ENCODE measurements around the gene CAPN8.

The CAPN8 gene

GRCh38 chr1:223609977-223610376 lies 55.5 kb downstream of the CAPN8 start:
- DNase-seq: no peak

DNA sequence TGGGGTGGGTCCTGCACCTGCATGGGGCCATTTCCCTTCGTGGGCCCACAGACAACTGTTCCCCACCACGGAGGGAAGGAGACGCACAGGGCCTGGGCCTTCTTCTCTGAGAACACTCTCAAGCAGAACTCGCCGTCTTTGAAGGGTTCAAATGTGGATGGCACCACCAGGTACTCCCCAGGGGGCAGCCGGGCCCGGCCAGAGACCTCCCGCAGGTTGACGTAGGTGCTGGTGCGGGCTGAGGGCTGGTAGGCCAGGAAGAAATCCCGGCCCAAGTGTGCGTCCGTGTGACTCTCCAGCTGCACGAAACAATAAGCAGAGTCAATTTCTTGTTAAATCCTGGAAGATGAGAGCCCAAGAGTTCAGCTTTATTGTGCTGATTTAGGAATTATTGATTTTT lies 56.4 kb downstream of the CAPN8 start:
- no peak for DNase-seq

DNA sequence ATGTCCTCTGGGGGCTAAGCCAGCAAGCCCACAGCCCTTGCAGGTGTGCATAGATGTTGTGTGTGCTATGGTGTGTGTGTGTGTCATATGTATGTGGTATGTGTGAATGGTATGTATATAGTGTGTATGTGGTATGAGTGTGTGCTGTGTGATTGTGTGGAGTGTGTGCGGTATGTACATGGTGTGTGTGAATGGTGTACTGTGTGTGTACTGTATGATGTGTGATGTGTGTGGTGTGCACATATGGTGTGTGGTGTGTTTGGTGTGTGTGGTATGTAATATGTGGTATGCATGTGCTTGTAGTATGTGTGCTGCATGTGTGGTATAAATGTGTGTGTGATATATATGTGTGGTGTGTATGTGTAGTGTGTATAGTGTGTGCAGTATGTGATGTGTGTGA lies 107.0 kb downstream of the CAPN8 start:
- DNase-seq: no peak

DNA sequence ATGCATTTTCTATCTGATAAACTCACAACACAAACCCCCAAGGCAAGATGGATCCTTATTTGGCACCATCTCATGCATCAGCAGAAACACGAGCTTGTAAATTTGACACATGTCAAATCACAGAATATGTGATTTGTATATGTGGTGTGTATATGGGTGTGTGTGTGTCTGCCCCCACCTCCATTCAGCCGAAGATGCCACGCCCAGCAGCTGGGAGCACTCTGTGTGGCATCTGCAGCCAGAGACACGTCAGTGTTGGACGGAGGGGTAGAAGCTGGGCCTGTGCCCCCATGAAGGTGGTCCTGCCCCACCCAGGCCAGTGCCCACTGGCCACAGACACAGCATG lies 108.4 kb downstream of the CAPN8 start:
- no peak for DNase-seq

GRCh38 chr1:223556414-223557129 lies 108.9 kb downstream of the CAPN8 start:
- no peak for DNase-seq

DNA sequence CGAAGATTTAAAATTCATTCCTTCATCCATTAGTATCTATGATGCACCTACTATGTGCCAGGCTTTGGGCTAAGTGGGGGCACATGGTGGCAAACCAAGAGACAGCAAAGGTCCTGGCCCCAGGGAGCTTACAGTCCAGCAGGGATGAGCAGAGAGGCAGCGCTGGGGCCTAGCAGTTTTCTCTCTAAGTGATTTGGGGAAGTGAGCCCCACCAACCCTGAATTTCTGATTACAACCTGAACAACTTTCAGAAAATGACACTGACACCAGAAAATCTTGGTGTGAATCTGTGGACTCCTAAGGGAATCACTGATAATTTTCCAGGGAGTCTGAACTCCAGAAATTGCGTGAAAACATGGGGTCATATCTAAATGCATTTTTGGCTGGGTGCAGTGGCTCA lies 111.5 kb downstream of the CAPN8 start:
- DNase-seq: no peak

GRCh38 chr1:223551610-223552009 lies 113.9 kb downstream of the CAPN8 start:
- DNase-seq: no peak

GRCh38 chr1:223549740-223550139 lies 115.8 kb downstream of the CAPN8 start:
- DNase-seq: no peak

DNA sequence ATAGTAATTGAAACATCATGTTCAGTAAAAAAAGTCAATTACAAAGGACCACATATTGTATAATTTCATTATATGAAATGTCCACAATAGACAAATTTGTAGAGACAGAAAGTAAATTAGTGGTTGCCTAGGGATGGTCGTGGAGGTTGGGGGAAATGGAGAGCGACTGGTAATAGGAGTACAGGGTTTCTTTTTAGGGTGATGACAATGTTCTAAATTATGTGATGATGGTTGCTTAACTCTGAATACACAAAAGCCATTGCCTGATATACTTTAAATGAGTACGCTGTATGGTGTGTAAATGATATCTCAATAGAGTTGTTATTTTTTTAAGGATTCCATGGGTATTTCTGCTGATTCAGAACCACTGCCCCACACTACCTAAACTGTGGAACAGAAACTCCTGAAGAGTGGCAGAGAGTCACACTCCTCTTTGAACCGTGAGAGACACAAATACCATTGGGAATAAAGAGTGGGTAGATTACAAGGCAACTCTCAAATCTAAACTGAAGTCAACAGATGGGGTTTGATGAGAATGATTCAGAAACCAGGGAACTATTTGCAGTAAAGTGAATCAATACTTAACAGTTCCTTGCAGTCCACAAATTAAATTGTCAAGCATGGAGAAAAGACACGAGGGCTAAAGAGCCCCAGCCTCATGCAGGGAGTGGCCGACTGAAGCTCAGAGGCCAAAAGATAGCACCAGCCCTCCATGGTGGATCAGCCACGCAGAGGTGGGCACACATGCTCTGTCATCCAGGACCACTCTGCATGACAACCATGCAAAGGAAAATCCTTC lies 118.0 kb downstream of the CAPN8 start:
- DNase-seq: no peak

DNA sequence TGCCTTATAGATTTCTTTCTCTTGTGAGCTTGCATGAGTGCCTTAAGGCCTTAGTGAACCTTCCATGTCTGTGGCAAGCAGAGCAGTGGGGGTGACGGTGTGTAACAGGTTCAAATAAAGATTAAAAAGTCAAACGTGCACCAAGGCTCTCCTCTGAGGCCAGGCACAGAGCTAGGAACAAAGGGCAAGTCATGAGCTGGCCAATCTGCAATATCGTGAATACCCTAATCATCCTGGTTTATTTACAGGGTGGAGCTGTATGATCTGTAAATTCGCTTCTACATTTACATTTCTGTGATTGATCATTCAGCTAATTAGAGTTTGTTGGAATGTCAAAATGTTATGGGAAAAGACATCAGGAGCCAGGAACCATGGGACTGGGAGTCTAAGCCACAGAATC lies 120.2 kb downstream of the CAPN8 start:
- DNase-seq: no peak

GRCh38 chr1:223543560-223543959 lies 121.9 kb downstream of the CAPN8 start:
- no peak for DNase-seq

DNA sequence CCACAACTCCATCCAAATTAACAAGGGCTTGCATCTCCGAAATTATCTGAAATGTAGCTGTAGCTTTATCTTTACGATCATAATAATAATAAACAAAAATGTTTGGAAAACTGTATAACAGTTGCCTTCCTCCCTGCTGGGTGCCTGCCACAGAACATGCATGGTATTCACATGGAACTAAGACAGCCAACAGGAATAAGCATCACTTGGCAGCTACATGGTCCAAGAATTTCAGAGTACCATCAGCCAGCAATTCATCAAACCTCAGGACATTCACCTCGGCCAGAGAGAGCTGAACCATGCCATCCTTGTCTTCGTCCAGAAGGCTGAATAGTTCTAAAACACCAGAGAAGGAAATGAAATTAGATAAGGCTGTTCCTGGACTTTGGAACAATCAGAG lies 122.7 kb downstream of the CAPN8 start:
- no peak for DNase-seq

DNA sequence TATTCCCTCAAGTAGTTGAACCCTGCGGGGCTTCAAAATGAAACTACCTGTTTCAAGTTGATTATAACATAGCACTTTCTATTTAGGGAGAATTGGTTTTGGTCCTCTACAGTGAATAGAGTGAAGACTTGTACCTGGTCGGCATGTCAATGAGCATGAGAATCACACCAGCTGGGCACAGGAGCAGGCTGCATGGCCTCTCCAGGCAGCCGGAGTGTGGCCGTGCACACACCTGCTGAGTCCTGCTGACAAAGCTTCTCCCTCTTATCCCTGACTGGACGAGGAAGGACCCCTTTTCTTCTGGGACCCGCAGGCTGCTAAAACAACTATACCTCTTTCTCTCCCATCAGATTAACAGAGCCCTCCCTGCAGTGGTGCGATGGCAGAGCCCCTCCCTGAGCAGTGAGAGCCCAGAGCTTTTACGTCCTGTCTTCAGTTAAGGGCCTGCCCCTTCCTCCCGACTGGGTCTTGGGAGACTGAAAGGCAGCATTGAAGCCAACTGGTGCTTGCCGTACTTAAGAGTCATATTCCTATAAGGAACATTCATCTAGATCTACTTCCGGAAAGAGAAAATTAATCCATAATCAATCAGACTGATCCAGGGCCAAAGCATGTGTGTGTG lies 124.9 kb downstream of the CAPN8 start:
- no peak for DNase-seq

GRCh38 chr1:223539750-223540149 lies 125.8 kb downstream of the CAPN8 start:
- no peak for DNase-seq

DNA sequence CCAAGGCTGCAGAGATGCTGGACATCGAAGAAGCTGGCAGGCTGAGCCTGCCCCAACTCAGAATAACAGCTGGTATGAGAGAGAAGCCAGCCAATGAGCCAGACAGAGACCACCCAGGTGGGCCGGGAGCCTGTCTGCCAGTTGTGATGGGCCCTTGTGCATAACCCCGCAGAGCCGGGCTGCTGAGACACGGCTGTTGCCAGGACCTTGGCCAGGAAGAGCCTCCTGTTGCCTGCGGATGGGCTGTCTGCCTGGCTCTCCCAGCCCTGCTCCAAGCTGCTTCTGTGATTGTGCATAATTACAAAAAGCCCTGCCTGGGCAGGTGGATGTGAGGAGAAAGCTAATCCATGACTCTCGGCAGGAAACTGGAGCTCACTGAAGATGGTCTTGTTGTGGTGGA lies 126.5 kb downstream of the CAPN8 start:
- no peak for DNase-seq

DNA sequence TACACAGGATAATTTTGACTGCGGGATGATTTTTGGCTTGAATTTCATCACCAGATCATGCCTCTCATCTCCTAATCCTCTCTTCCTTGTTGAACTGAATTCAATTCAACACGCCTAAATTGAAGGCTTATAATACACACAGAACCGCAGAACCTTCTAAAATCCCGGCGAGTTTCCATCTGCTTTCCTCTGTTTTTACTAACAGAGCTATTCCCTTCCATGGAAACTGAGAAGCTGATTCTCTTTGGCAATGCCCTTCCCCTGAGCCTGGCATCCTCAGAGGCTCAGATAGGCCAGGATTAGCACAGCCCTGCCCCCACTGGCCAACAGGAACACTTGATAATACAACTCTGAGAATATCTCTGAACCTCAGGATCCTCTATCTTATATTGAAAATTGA lies 130.2 kb downstream of the CAPN8 start:
- no peak for DNase-seq

GRCh38 chr1:223534677-223535076 lies 130.8 kb downstream of the CAPN8 start:
- no peak for DNase-seq

DNA sequence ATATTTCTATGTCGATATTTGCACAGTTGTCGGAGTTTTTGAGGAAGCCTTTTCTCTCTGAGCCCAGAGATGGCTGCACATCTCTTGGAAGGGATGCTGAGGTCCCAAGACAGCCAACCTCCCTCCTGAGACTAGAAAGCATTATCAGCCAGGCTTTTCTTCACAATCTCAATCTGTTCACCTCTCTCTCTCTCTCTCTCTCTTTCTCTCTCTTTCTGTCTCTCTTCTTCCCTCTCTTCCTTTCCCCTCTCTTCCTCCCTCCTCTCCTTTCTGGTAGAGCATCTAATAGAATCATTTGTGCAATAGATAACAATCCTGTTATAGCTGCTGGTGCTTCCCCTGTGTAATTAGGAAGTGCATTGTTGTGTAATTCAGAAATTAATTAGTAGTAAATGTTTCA lies 131.8 kb downstream of the CAPN8 start:
- DNase-seq: no peak

GRCh38 chr1:223531742-223532341 lies 133.7 kb downstream of the CAPN8 start:
- DNase-seq: no peak

DNA sequence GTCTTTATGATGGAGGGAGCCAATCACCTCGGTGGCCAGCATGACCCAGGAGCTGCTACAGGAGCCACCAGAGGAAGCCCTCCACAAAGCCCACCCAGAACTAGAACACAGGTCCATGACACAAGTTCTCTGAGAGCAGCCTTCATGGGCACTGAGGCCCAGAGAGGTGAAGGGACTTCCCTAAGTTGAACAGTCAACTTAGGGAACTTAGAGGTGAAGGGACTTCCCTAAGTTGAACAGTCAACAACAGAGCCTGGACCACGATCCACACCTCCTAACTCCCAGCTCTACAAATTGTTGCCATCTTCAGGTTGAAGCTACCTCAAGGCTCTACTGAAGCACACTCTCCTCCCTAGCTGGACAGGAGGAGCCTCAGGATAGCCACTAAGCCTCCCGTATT lies 139.5 kb downstream of the CAPN8 start:
- no peak for DNase-seq

DNA sequence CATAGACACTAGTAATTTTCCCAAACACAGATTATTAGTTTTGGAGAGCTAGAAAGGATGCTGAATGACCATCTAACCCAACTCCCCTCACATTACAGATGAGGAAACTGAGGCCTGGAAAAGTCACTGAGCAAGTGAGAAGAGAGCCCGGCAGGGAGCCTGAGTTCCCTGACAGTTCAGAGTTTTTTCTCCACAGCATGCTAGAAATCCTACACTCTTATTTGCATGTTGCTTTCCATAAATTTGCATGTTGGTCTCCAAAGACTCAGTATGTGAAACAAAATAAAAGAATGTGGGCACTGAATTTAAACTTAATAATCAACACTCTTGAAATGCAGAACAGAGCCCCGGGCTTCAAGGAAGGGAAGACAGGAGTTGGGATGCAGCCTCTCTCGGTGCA lies 140.0 kb downstream of the CAPN8 start:
- no peak for DNase-seq

GRCh38 chr1:223524930-223525451 lies 140.5 kb downstream of the CAPN8 start:
- DNase-seq: no peak

DNA sequence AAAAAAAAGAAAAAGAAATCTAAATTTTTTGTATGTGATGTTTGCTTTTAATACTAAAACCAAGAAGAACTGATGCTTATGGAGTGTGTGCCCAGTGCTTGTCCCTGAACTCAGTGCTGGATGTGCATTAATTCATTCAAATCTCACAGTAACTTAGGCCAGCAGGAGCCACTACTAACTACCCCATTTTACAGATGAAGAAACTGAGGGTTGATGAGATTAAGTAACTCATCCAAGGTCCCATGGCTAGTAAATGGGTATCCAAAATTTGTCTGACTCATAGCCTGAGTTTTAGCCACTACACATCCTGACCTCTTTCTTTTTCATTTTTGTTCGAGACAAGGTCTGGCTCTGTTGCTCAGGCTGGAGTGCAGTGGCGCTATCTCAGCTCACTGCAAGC lies 144.4 kb downstream of the CAPN8 start:
- no peak for DNase-seq

DNA sequence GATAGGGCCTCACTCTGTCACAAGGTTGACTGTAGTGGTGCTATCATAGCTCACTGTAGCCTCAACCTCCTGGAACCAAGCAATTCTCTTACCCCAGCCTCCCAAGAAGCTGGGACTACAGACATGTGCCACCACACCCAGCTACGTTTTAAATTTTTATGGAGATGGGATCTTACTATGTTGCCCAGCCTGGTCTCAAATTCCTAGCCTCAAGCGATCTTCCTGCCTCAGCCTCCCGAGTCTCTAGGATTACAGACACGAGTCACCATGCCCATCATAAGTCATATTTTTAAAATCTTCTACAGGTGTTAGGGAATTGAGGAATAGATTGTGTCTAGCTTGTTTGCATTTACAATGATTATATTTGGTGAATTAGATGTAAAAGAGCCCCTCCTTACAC lies 145.3 kb downstream of the CAPN8 start:
- no peak for DNase-seq
